Parathyroid adenoma (tissue), 2 donors: ENCODE measurements around the gene CPSF6.
"Not testable (repeated sequence)": the region's sequence is repeated elsewhere in the genome, so short reads cannot be mapped to it uniquely, and the experiment has no call there.

Experiments used
- H2AFZ ChIP-seq: fragments of 300-600 bp; sonication (generic); one replicate; pipeline ENCODE4 v1.7.0; 2017; ENCODE audit warnings: antibody characterized with exemption, mild to moderate bottlenecking
- H3K27ac ChIP-seq: fragments of 300-600 bp; sonication (generic); one replicate; pipeline ENCODE4 v1.7.0; 2017
- H3K27me3 ChIP-seq: fragments of 300-600 bp; sonication (generic); one replicate; pipeline ENCODE4 v1.7.0; 2017; ENCODE audit warnings: low read length; ENCODE audit not compliant: control insufficient read depth, insufficient read depth
- H3K36me3 ChIP-seq: fragments of 300-600 bp; sonication (generic); one replicate; pipeline ENCODE4 v1.7.0; 2017; ENCODE audit warnings: low read length; ENCODE audit not compliant: control insufficient read depth, insufficient read depth
- H3K4me1 ChIP-seq: fragments of 300-600 bp; sonication (generic); one replicate; pipeline ENCODE4 v1.7.0; 2017; ENCODE audit warnings: control low read depth
- H3K4me2 ChIP-seq: fragments of 300-600 bp; sonication (generic); one replicate; pipeline ENCODE4 v1.7.0; 2017; ENCODE audit warnings: low read length
- H3K4me3 ChIP-seq: fragments of 300-600 bp; sonication (generic); one replicate; pipeline ENCODE4 v1.7.0; 2017; ENCODE audit warnings: low read depth, low read length
- H3K79me2 ChIP-seq: fragments of 300-600 bp; sonication (generic); one replicate; pipeline ENCODE4 v1.7.0; 2017; ENCODE audit warnings: control low read depth
- H3K9ac ChIP-seq: fragments of 300-600 bp; sonication (generic); one replicate; pipeline ENCODE4 v1.7.0; 2017; ENCODE audit warnings: mild to moderate bottlenecking
- H3K9me3 ChIP-seq: fragments of 300-600 bp; sonication (generic); one replicate; pipeline ENCODE4 v1.7.0; 2017; ENCODE audit warnings: low read length; ENCODE audit not compliant: control insufficient read depth
- CTCF ChIP-seq: fragments of 300-600 bp; sonication (generic); IDR thresholded peaks from one replicate; pipeline ENCODE4 v1.7.0; 2017; ENCODE audit warnings: antibody characterized with exemption, mild to moderate bottlenecking
- donor health status: primary hyperparathyroidism.

The CPSF6 gene

GRCh38 chr12:69254862-69255261 is 15.5 kb downstream of the CPSF6 start:
- Histone ChIP-seq H3K36me3 (no peaks in the 10 kb centered on the region), H3K4me2 (no peak overlapping the region), H3K27me3 (no peaks in the 10 kb centered on the region), H3K4me1 (no peaks in the 10 kb centered on the region), H3K9ac (no peak overlapping the region), H3K79me2 (peaks cover 3% of the 10 kb centered on the region), H3K4me3 (no peak overlapping the region), H3K27ac (no peak overlapping the region), H2AFZ (no peak overlapping the region), H3K9me3 (no peaks in the 10 kb centered on the region)
- no peak for TF ChIP-seq CTCF

GRCh38 chr12:69258655-69259054 is 19.3 kb downstream of the CPSF6 start:
- peaks cover 3% of the 10 kb centered on the region for H3K79me2 ChIP-seq
- no peak for TF ChIP-seq CTCF
- no peaks in the 10 kb centered on the region for H3K9me3 ChIP-seq
- no peak overlapping the region for H3K9ac ChIP-seq
- H3K27ac ChIP-seq = no peak overlapping the region
- H2AFZ ChIP-seq = no peak overlapping the region
- no peaks in the 10 kb centered on the region for H3K4me1 ChIP-seq
- no peaks in the 10 kb centered on the region for H3K27me3 ChIP-seq
- no peak overlapping the region for H3K4me2 ChIP-seq
- no peaks in the 10 kb centered on the region for H3K36me3 ChIP-seq
- H3K4me3 ChIP-seq = no peak overlapping the region

- H2AFZ ChIP-seq = no peak overlapping the region
- peaks cover 3% of the 10 kb centered on the region for H3K79me2 ChIP-seq
- no peaks in the 10 kb centered on the region for H3K4me1 ChIP-seq
- no peak overlapping the region for H3K4me3 ChIP-seq
- H3K36me3 ChIP-seq = no peaks in the 10 kb centered on the region
- no peak overlapping the region for H3K4me2 ChIP-seq
- no peak for TF ChIP-seq CTCF
- no peak overlapping the region for H3K27ac ChIP-seq
- H3K27me3 ChIP-seq = no peaks in the 10 kb centered on the region
- no peaks in the 10 kb centered on the region for H3K9me3 ChIP-seq
- H3K9ac ChIP-seq = no peak overlapping the region
Observed at GRCh38 chr12:69262264-69262974, 23.1 kb downstream of the CPSF6 start.

- no peak overlapping the region for H3K27ac ChIP-seq
- no peaks in the 10 kb centered on the region for H3K36me3 ChIP-seq
- H3K4me1 ChIP-seq = no peaks in the 10 kb centered on the region
- H3K4me2 ChIP-seq = no peak overlapping the region
- no peaks in the 10 kb centered on the region for H3K79me2 ChIP-seq
- no peak for TF ChIP-seq CTCF
- H2AFZ ChIP-seq = no peak overlapping the region
- no peaks in the 10 kb centered on the region for H3K27me3 ChIP-seq
- no peaks in the 10 kb centered on the region for H3K9me3 ChIP-seq
- H3K4me3 ChIP-seq = no peak overlapping the region
- no peak overlapping the region for H3K9ac ChIP-seq
Observed at GRCh38 chr12:69265205-69265604, 25.8 kb downstream of the CPSF6 start.

GRCh38 chr12:69265633-69266032 is 26.3 kb downstream of the CPSF6 start:
- not testable (repeated sequence) for H3K27ac ChIP-seq, H3K79me2 ChIP-seq, H3K27me3 ChIP-seq, H2AFZ ChIP-seq, H3K4me3 ChIP-seq, H3K9ac ChIP-seq, H3K9me3 ChIP-seq, H3K36me3 ChIP-seq, H3K4me1 ChIP-seq, H3K4me2 ChIP-seq
